ENCODE results near the gene MIPOL1.

DNA sequence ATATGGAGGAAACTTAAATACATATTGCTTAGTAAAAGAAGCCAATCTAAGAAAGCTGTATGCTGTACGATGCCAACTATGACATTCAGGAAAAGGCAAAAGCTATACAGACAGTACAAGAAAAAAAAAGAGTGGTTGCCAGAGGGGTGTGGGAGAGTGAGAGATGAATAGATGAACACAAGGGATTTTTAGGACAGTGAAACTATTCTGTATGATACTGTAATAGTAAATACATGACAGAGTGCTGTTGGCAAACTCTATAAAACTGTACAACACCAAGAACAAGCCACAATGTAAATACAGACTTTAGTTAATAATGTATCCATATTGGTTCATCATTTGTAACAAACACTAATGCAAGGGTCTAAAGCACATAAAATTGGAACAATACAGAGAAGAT lies 10.9 kb upstream of the MIPOL1 start:
- no peak for TF ChIP-seq GATA3 (IDR thresholded peaks at IDR 0.05; ENCODE audit: low read depth, low read length)
- no peak for TF ChIP-seq GATA2 (IDR thresholded peaks at IDR 0.05; ENCODE audit: low read depth, low read length)
